H1 (cell line): Measurements from ENCODE around the gene SLC1A2.

Source experiments
- MAX ChIP-seq: IDR thresholded peaks from 2 replicates; pipeline ENCODE4 v1.6.1; 2012; ENCODE audit warnings: inconsistent platforms
- POLR2AphosphoS5 ChIP-seq: IDR thresholded peaks from 2 replicates; pipeline ENCODE4 v1.6.1; 2011; ENCODE audit warnings: low read depth, low read length
- RBBP5 ChIP-seq: IDR thresholded peaks from 2 replicates; pipeline ENCODE4 v1.7.1; 2012; ENCODE audit warnings: low read depth, mild to moderate bottlenecking, inconsistent platforms, low read length, moderate library complexity, borderline replicate concordance
- USF2 ChIP-seq: IDR thresholded peaks from 2 replicates; pipeline ENCODE4 v1.6.1; 2011; ENCODE audit warnings: low read length, improper control_type of control experiment

GRCh38 chr11:35376613-35377012, 42.7 kb downstream of the SLC1A2 start:
- TF ChIP-seq USF2 (no peak), POLR2AphosphoS5 (no peak), RBBP5 (no peak), MAX (no peak)
